NT2/D1 (cell line): Measurements from ENCODE around the gene RAPGEF6.
"Not testable (repeated sequence)": the region's sequence is repeated elsewhere in the genome, so short reads cannot be mapped to it uniquely, and the experiment has no call there.

Source experiments
- SUZ12 ChIP-seq: IDR thresholded peaks from 2 replicates; pipeline ENCODE4 v1.6.1; 2011; ENCODE audit not compliant: insufficient read length, insufficient read depth; ENCODE audit errors: extremely low read depth
- YY1 ChIP-seq: IDR thresholded peaks from 2 replicates; pipeline ENCODE4 v1.6.1; 2011; ENCODE audit not compliant: insufficient read length, insufficient read depth
- ZNF274 ChIP-seq: IDR thresholded peaks from 2 replicates; pipeline ENCODE4 v1.6.1; 2011; ENCODE audit warnings: mild to moderate bottlenecking, low read depth, low read length

DNA sequence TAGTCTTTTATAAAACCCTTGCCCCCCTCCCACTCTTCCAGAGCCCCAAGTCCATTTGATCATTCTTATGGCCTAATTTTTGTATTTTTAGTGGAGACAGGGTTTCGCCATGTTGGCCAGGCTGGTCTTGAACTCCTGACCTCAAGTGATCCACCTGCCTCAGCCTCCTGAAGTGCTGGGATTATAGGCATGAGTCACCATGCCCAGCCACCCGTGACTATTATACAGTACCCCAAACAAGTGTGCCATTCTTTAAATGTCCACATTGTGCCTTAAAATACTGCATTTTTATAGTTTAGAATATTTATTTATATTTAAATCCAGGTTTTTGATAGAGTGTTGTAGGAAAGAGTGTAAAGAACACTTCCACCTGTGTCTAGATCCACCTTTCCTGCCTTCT, 254.8 kb downstream of the RAPGEF6 start:
- not testable (repeated sequence) for TF ChIP-seq YY1, ZNF274, SUZ12
